ENCODE measurements around the gene GALNT17. TPM values are rescaled to one million over a fixed set of nuclear protein-coding genes. Genes with fewer than 3 reads are reported as not detected.

The GALNT17 gene
- total RNA-seq, 1 donor, result not detected

- H3K4me1 ChIP-seq (ENCODE audit: insufficient read depth, low read length), result no peaks in the 10 kb centered on the region
- no peaks in the 10 kb centered on the region for H3K27me3 ChIP-seq (ENCODE audit: insufficient read depth, low read length)
- H3K9me3 ChIP-seq (ENCODE audit: low read depth, low read length), result no peaks in the 10 kb centered on the region
- H3K4me3 ChIP-seq (ENCODE audit: low read length), result no peak overlapping the region
These were observed 139.3 kb downstream of the GALNT17 start for GRCh38 chr7:71271203-71271602.

- no peaks in the 10 kb centered on the region for H3K4me1 ChIP-seq (ENCODE audit: insufficient read depth, low read length)
- no peaks in the 10 kb centered on the region for H3K9me3 ChIP-seq (ENCODE audit: low read depth, low read length)
- no peak overlapping the region for H3K4me3 ChIP-seq (ENCODE audit: low read length)
- no peaks in the 10 kb centered on the region for H3K27me3 ChIP-seq (ENCODE audit: insufficient read depth, low read length)
These were observed 140.9 kb downstream of the GALNT17 start for GRCh38 chr7:71272509-71273490.

GRCh38 chr7:71278257-71278656, 146.3 kb downstream of the GALNT17 start:
- no peaks in the 10 kb centered on the region for H3K9me3 ChIP-seq (ENCODE audit: low read depth, low read length)
- no peak overlapping the region for H3K4me3 ChIP-seq (ENCODE audit: low read length)
- no peaks in the 10 kb centered on the region for H3K27me3 ChIP-seq (ENCODE audit: insufficient read depth, low read length)
- H3K4me1 ChIP-seq (ENCODE audit: insufficient read depth, low read length), result no peaks in the 10 kb centered on the region

- no peak overlapping the region for H3K4me3 ChIP-seq (ENCODE audit: low read length)
- H3K27me3 ChIP-seq (ENCODE audit: insufficient read depth, low read length), result no peaks in the 10 kb centered on the region
- H3K4me1 ChIP-seq (ENCODE audit: insufficient read depth, low read length), result no peaks in the 10 kb centered on the region
- H3K9me3 ChIP-seq (ENCODE audit: low read depth, low read length), result no peaks in the 10 kb centered on the region
These were observed 149.3 kb downstream of the GALNT17 start for GRCh38 chr7:71281261-71281660.

- no peaks in the 10 kb centered on the region for H3K27me3 ChIP-seq (ENCODE audit: insufficient read depth, low read length)
- H3K4me3 ChIP-seq (ENCODE audit: low read length), result no peak overlapping the region
- H3K9me3 ChIP-seq (ENCODE audit: low read depth, low read length), result no peaks in the 10 kb centered on the region
- H3K4me1 ChIP-seq (ENCODE audit: insufficient read depth, low read length), result no peaks in the 10 kb centered on the region
These were observed 151.9 kb downstream of the GALNT17 start for GRCh38 chr7:71283802-71284201.

GRCh38 chr7:71285571-71286145, 153.7 kb downstream of the GALNT17 start:
- Histone ChIP-seq H3K9me3 (ENCODE audit: low read depth, low read length) (no peaks in the 10 kb centered on the region), H3K27me3 (ENCODE audit: insufficient read depth, low read length) (no peaks in the 10 kb centered on the region), H3K4me1 (ENCODE audit: insufficient read depth, low read length) (no peaks in the 10 kb centered on the region), H3K4me3 (ENCODE audit: low read length) (no peak overlapping the region)

GRCh38 chr7:71286336-71286735, 154.4 kb downstream of the GALNT17 start:
- Histone ChIP-seq H3K4me3 (ENCODE audit: low read length) (no peak overlapping the region), H3K4me1 (ENCODE audit: insufficient read depth, low read length) (no peaks in the 10 kb centered on the region), H3K9me3 (ENCODE audit: low read depth, low read length) (no peaks in the 10 kb centered on the region), H3K27me3 (ENCODE audit: insufficient read depth, low read length) (no peaks in the 10 kb centered on the region)

GRCh38 chr7:71286924-71287323, 155.0 kb downstream of the GALNT17 start:
- Histone ChIP-seq H3K4me3 (ENCODE audit: low read length) (no peak overlapping the region), H3K4me1 (ENCODE audit: insufficient read depth, low read length) (no peaks in the 10 kb centered on the region), H3K27me3 (ENCODE audit: insufficient read depth, low read length) (no peaks in the 10 kb centered on the region), H3K9me3 (ENCODE audit: low read depth, low read length) (no peaks in the 10 kb centered on the region)

GRCh38 chr7:71290452-71290851, 158.5 kb downstream of the GALNT17 start:
- no peak overlapping the region for H3K4me3 ChIP-seq (ENCODE audit: low read length)
- H3K4me1 ChIP-seq (ENCODE audit: insufficient read depth, low read length), result no peaks in the 10 kb centered on the region
- no peaks in the 10 kb centered on the region for H3K9me3 ChIP-seq (ENCODE audit: low read depth, low read length)
- H3K27me3 ChIP-seq (ENCODE audit: insufficient read depth, low read length), result no peaks in the 10 kb centered on the region

GRCh38 chr7:71298378-71298777, 166.4 kb downstream of the GALNT17 start:
- Histone ChIP-seq H3K9me3 (ENCODE audit: low read depth, low read length) (no peaks in the 10 kb centered on the region), H3K4me1 (ENCODE audit: insufficient read depth, low read length) (no peaks in the 10 kb centered on the region), H3K4me3 (ENCODE audit: low read length) (no peak overlapping the region), H3K27me3 (ENCODE audit: insufficient read depth, low read length) (no peaks in the 10 kb centered on the region)

GRCh38 chr7:71300086-71300485, 168.1 kb downstream of the GALNT17 start:
- Histone ChIP-seq H3K4me1 (ENCODE audit: insufficient read depth, low read length) (no peaks in the 10 kb centered on the region), H3K9me3 (ENCODE audit: low read depth, low read length) (no peaks in the 10 kb centered on the region), H3K4me3 (ENCODE audit: low read length) (no peak overlapping the region), H3K27me3 (ENCODE audit: insufficient read depth, low read length) (no peaks in the 10 kb centered on the region)

- H3K4me1 ChIP-seq (ENCODE audit: insufficient read depth, low read length), result no peaks in the 10 kb centered on the region
- H3K4me3 ChIP-seq (ENCODE audit: low read length), result no peak overlapping the region
- no peaks in the 10 kb centered on the region for H3K9me3 ChIP-seq (ENCODE audit: low read depth, low read length)
- no peaks in the 10 kb centered on the region for H3K27me3 ChIP-seq (ENCODE audit: insufficient read depth, low read length)
These were observed 168.7 kb downstream of the GALNT17 start for GRCh38 chr7:71300603-71301002.

- no peaks in the 10 kb centered on the region for H3K27me3 ChIP-seq (ENCODE audit: insufficient read depth, low read length)
- H3K4me1 ChIP-seq (ENCODE audit: insufficient read depth, low read length), result no peaks in the 10 kb centered on the region
- H3K4me3 ChIP-seq (ENCODE audit: low read length), result no peak overlapping the region
- no peaks in the 10 kb centered on the region for H3K9me3 ChIP-seq (ENCODE audit: low read depth, low read length)
These were observed 169.2 kb downstream of the GALNT17 start for GRCh38 chr7:71301167-71301566.

- H3K27me3 ChIP-seq (ENCODE audit: insufficient read depth, low read length), result no peaks in the 10 kb centered on the region
- no peaks in the 10 kb centered on the region for H3K4me1 ChIP-seq (ENCODE audit: insufficient read depth, low read length)
- no peak overlapping the region for H3K4me3 ChIP-seq (ENCODE audit: low read length)
- H3K9me3 ChIP-seq (ENCODE audit: low read depth, low read length), result no peaks in the 10 kb centered on the region
These were observed 171.6 kb downstream of the GALNT17 start for GRCh38 chr7:71303566-71303965.

GRCh38 chr7:71308096-71308495, 176.2 kb downstream of the GALNT17 start:
- Histone ChIP-seq H3K4me1 (ENCODE audit: insufficient read depth, low read length) (no peaks in the 10 kb centered on the region), H3K27me3 (ENCODE audit: insufficient read depth, low read length) (no peaks in the 10 kb centered on the region), H3K4me3 (ENCODE audit: low read length) (no peak overlapping the region), H3K9me3 (ENCODE audit: low read depth, low read length) (no peaks in the 10 kb centered on the region)

GRCh38 chr7:71311576-71311975, 179.6 kb downstream of the GALNT17 start:
- H3K4me3 ChIP-seq (ENCODE audit: low read length), result no peak overlapping the region
- no peaks in the 10 kb centered on the region for H3K9me3 ChIP-seq (ENCODE audit: low read depth, low read length)
- H3K4me1 ChIP-seq (ENCODE audit: insufficient read depth, low read length), result no peaks in the 10 kb centered on the region
- no peaks in the 10 kb centered on the region for H3K27me3 ChIP-seq (ENCODE audit: insufficient read depth, low read length)

All from mononuclear cell (primary cell).